ENCODE measurements around the gene CDH4. TPM values are rescaled to one million over a fixed set of nuclear protein-coding genes. Genes with fewer than 3 reads are reported as not detected.

Gene CDH4
- polyA plus RNA-seq, 1 donor, result 1.7 TPM

DNA sequence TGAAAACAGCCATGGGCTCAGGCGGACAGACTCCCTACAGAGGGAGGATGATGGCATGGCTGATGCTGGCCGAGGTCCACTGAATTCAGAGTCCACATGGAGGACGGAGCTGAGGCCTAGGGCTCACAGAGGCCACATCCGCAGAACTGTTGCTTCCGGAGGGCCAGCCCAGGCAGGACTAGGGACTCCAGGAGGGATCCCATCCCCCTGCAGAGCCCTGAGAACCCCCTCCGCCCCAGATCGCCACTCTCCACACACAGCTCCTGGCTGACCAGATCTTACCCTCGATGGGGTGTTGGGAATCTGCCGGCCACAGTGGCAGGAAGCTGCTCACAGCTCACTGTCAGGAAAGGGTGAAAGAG, 414.4 kb downstream of the CDH4 start:
- H3K27ac ChIP-seq (ENCODE audit: low read length), result no peak overlapping the region
- no peak for DNase-seq
- no peaks in the 10 kb centered on the region for H3K36me3 ChIP-seq (ENCODE audit: control insufficient read depth, insufficient read depth, low read length)
- no peaks in the 10 kb centered on the region for H3K4me1 ChIP-seq (ENCODE audit: control insufficient read depth, insufficient read depth, low read length)
- WGBS (ENCODE audit: insufficient coverage, low lambda C conversion rate), result no CpG with 5 or more reads among the region's 9 CpGs
- no peak overlapping the region for H3K4me3 ChIP-seq (ENCODE audit: low read length)
- H3K9me3 ChIP-seq (ENCODE audit: control insufficient read depth, low read depth, low read length), result no peaks in the 10 kb centered on the region
- no peaks in the 10 kb centered on the region for H3K27me3 ChIP-seq (ENCODE audit: control insufficient read depth, insufficient read depth, low read length)

DNA sequence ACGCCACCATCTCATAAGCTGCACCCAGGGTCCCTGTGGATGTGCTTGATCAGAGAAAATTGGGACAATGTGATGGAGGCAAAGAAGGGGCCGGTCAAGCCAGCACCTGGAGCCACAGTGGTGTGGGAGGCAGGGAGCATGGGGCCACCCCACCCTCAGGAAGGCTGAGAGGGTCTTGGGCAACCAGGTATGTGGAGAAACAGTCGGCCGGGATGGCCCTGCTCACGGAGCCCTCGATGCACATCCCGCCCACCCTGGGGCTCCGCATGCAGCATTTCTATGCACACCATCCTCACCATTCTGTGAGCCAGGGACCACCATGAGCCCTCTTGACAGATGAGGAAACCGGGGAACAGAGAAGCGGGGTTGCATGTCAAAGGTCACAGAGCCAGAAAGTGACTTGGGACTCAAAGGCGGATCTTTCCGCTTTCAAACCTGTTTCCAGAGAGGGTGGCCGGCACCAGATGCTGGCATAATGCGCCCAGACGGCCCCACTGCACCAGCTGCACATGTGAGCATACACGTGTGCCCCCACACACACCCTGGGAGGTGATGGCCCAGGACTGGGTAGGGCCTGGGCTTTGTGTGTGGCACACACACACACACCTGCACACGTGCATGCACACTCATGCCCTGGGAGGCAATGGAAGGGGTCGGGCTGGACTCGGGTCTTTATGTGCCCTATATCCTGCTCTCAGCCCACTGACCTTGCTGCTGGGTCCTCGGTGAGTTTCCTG, 415.2 kb downstream of the CDH4 start:
- Histone ChIP-seq H3K4me1 (ENCODE audit: control insufficient read depth, insufficient read depth, low read length) (no peaks in the 10 kb centered on the region), H3K36me3 (ENCODE audit: control insufficient read depth, insufficient read depth, low read length) (no peaks in the 10 kb centered on the region), H3K27me3 (ENCODE audit: control insufficient read depth, insufficient read depth, low read length) (no peaks in the 10 kb centered on the region), H3K27ac (ENCODE audit: low read length) (no peak overlapping the region), H3K9me3 (ENCODE audit: control insufficient read depth, low read depth, low read length) (no peaks in the 10 kb centered on the region), H3K4me3 (ENCODE audit: low read length) (no peak overlapping the region)
- no peak for DNase-seq
- WGBS (ENCODE audit: insufficient coverage, low lambda C conversion rate), result no CpG with 5 or more reads among the region's 20 CpGs

DNA sequence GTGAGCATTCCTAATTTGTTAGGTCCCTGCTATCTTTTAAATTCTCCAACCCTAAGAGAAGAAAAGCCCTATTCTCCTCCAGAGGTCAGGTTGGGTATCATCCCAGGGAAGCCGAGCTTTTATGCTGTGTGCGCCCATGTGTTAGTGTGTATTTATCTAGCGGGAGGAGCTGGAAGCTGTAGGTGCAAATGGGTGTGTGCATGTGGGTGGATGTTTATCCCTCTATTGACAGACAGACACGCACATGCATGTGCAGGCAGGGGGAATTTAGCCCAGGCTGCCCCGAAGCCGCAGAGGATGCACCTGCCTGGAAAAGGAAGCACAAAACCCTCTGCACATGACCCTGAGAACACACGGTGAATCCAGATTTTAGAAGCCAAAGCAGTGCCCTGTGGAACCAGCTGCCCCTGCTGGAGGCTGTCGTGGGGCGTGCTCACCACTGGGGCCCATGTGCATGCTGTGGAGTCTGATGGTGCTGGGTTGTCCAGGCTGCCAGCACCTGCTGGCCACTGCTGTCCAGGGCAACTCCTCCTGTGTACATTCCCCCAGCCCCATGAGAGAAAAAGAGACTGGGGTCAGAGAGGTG, 416.1 kb downstream of the CDH4 start:
- no peaks in the 10 kb centered on the region for H3K27me3 ChIP-seq (ENCODE audit: control insufficient read depth, insufficient read depth, low read length)
- WGBS (ENCODE audit: insufficient coverage, low lambda C conversion rate), result no CpG with 5 or more reads among the region's 9 CpGs
- H3K9me3 ChIP-seq (ENCODE audit: control insufficient read depth, low read depth, low read length), result no peaks in the 10 kb centered on the region
- no peak overlapping the region for H3K27ac ChIP-seq (ENCODE audit: low read length)
- no peak overlapping the region for H3K4me3 ChIP-seq (ENCODE audit: low read length)
- H3K4me1 ChIP-seq (ENCODE audit: control insufficient read depth, insufficient read depth, low read length), result no peaks in the 10 kb centered on the region
- DNase-seq, result no peak
- H3K36me3 ChIP-seq (ENCODE audit: control insufficient read depth, insufficient read depth, low read length), result no peaks in the 10 kb centered on the region

DNA sequence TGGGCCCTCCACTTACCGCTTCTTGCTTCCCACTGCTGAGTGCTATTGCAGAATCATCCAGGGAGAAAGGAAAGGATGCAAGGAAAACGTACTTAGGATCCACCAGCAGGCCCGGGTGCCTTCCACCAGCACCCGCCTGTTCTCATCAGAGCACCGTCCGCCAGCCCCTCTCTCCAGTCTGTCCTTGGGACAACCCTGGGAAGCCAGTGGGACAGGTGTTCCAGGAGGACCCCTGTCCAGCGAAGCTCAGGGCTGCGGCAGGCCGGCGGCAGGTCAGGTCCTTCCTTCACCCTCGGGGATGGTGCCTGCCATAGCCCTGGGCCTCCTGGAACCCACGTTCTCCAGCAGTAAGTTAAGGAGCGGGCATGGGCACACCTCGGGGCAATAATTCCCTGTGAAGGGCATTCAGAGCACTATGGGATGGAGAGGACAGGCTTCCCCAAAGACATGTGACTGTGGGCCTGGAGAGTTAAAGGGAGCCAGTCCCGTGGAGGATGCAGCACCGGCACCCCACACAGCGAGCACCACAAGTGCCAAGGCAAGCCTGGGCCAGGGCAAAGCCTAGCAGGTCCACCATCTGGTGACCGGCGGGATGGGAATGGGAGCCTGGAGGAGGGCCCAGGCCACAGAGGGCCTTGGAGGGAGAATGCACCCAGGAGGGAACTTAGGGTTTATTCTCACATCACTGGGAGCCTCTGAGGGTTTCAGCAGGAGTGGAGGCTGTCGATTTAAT, 416.9 kb downstream of the CDH4 start:
- DNase-seq, result no peak
- H3K27ac ChIP-seq (ENCODE audit: low read length), result no peak overlapping the region
- WGBS (ENCODE audit: insufficient coverage, low lambda C conversion rate), result no CpG with 5 or more reads among the region's 20 CpGs

DNA sequence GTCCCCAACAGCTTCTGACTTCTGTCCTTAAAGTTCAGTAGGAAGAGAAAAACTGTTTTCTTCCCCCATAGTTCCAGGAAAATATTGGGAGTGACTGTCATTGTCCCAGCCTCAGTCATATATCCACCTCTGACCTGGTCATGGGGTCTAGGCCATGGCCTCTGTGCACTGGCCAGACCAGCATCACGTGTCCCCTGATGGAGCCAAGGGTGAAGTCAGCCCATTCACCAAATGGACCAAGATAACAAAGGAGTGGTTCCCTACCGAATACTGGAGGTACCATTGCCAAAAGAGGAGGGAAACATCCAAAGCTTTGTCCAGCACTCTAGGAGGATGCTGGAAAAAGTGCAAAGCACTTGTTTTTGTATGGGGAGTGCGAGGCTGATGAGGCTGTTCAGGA, 418.2 kb downstream of the CDH4 start:
- H3K9me3 ChIP-seq (ENCODE audit: control insufficient read depth, low read depth, low read length), result no peaks in the 10 kb centered on the region
- H3K4me1 ChIP-seq (ENCODE audit: control insufficient read depth, insufficient read depth, low read length), result no peaks in the 10 kb centered on the region
- H3K27ac ChIP-seq (ENCODE audit: low read length), result no peak overlapping the region
- no CpG with 5 or more reads among the region's 3 CpGs for WGBS (ENCODE audit: insufficient coverage, low lambda C conversion rate)
- no peaks in the 10 kb centered on the region for H3K36me3 ChIP-seq (ENCODE audit: control insufficient read depth, insufficient read depth, low read length)
- no peak overlapping the region for H3K4me3 ChIP-seq (ENCODE audit: low read length)
- H3K27me3 ChIP-seq (ENCODE audit: control insufficient read depth, insufficient read depth, low read length), result no peaks in the 10 kb centered on the region
- DNase-seq, result no peak

More for the DNA sequence above, 416.9 kb downstream of the CDH4 start:
- Histone ChIP-seq H3K36me3 (ENCODE audit: control insufficient read depth, insufficient read depth, low read length) (no peaks in the 10 kb centered on the region), H3K9me3 (ENCODE audit: control insufficient read depth, low read depth, low read length) (no peaks in the 10 kb centered on the region), H3K4me1 (ENCODE audit: control insufficient read depth, insufficient read depth, low read length) (no peaks in the 10 kb centered on the region), H3K27me3 (ENCODE audit: control insufficient read depth, insufficient read depth, low read length) (no peaks in the 10 kb centered on the region), H3K4me3 (ENCODE audit: low read length) (no peak overlapping the region)

DNA sequence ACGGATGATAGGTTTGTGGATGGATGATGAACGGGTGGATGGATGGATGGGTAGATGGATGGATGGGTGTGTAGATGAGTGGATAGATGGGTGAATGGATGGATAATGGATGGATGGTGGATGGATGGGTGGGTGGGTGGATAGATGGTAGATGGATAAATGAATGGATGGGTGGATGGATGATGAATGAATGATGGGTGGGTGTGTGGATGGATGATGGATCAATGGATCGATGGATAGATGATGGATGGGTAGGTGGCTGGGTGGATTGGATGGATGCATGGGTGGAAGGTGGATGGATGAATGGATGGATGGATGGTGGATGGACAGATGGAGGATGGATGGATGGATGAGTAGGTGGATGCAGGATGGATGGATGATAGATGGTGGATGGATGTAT, 419.5 kb downstream of the CDH4 start:
- H3K27me3 ChIP-seq (ENCODE audit: control insufficient read depth, insufficient read depth, low read length), result no peaks in the 10 kb centered on the region
- no peak overlapping the region for H3K27ac ChIP-seq (ENCODE audit: low read length)
- no peak overlapping the region for H3K4me3 ChIP-seq (ENCODE audit: low read length)
- H3K36me3 ChIP-seq (ENCODE audit: control insufficient read depth, insufficient read depth, low read length), result no peaks in the 10 kb centered on the region
- WGBS (ENCODE audit: insufficient coverage, low lambda C conversion rate), result 96% methylated on average over 3 of the region's 3 CpGs
- DNase-seq, result no peak
- no peaks in the 10 kb centered on the region for H3K4me1 ChIP-seq (ENCODE audit: control insufficient read depth, insufficient read depth, low read length)
- no peaks in the 10 kb centered on the region for H3K9me3 ChIP-seq (ENCODE audit: control insufficient read depth, low read depth, low read length)

DNA sequence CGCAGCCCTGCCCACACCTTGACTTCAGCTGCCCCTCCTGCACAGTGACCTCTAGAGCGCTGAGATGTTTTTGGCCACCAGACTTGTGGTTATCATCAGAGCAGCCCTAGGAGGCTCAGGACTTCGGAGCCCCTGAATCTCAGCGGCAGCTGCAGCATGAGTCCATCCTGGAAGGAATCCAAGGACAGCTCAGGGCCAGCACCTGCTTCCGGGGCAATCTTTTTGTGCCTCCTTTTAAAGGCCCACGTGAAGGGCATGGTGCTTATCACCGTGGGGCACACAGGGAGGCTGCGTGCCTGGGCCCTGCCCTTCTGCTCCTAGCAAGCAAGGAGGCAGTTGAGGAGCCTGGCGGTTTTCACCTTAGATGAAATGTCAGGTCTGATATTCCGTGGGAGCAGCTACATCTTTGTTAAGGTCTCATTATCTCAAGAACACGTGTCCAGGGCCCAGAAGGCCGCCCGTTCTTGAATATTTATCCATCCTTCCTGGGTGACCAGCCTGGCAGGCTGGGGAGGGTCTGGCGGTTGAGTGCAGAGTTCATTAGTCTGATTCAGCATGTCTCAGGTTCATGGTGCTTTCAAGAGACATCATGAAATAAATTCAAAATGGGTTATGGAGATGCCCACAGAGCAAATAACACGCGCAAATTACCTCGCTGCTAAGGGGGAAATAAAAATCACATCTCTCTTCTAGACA, 421.2 kb downstream of the CDH4 start:
- Histone ChIP-seq H3K4me3 (ENCODE audit: low read length) (no peak overlapping the region), H3K4me1 (ENCODE audit: control insufficient read depth, insufficient read depth, low read length) (no peaks in the 10 kb centered on the region), H3K9me3 (ENCODE audit: control insufficient read depth, low read depth, low read length) (no peaks in the 10 kb centered on the region), H3K27ac (ENCODE audit: low read length) (no peak overlapping the region), H3K27me3 (ENCODE audit: control insufficient read depth, insufficient read depth, low read length) (no peaks in the 10 kb centered on the region), H3K36me3 (ENCODE audit: control insufficient read depth, insufficient read depth, low read length) (no peaks in the 10 kb centered on the region)
- no peak for DNase-seq
- WGBS (ENCODE audit: insufficient coverage, low lambda C conversion rate), result no CpG with 5 or more reads among the region's 17 CpGs

DNA sequence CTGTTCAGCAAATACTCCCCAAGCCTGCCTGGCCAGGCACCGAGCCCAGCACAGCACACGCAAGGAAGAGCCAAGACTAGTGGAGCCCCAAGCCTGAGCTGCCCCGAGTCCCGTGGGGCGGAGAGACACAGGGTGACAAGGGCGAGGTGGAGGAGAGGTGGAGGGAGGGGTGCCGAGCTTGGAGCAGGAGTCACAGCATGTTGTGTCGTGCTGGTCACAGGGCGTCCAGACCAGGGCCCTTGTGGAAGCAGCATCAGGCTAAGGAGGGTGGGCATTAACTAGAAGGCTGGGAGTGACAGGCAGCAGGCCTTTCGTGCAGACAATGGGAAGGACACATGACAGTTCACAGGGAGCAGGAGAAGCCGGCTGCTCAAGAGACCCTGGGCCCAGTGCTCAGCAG, 422.1 kb downstream of the CDH4 start:
- no peak for DNase-seq
- no peak overlapping the region for H3K4me3 ChIP-seq (ENCODE audit: low read length)
- no peaks in the 10 kb centered on the region for H3K4me1 ChIP-seq (ENCODE audit: control insufficient read depth, insufficient read depth, low read length)
- WGBS (ENCODE audit: insufficient coverage, low lambda C conversion rate), result no CpG with 5 or more reads among the region's 11 CpGs
- H3K27me3 ChIP-seq (ENCODE audit: control insufficient read depth, insufficient read depth, low read length), result no peaks in the 10 kb centered on the region
- no peaks in the 10 kb centered on the region for H3K9me3 ChIP-seq (ENCODE audit: control insufficient read depth, low read depth, low read length)
- H3K27ac ChIP-seq (ENCODE audit: low read length), result no peak overlapping the region
- no peaks in the 10 kb centered on the region for H3K36me3 ChIP-seq (ENCODE audit: control insufficient read depth, insufficient read depth, low read length)

DNA sequence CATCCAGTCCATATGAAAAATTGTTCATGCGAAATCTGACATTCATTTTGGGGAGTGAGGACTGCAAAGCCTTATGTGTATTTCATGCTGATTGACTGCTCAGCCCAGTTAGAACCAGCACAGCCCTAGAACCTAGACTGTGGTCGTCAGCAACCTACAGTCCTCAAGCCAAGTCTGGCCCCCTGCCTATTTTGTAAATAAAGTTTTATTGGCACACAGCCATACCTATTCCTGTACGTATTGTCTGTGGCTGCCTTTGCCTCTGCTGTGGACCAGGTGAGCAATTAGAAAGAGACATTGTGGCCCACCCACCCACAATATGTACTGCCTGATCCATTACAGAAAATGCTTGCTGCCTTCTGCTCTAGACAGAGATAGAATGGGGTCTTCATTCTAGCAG, 422.6 kb downstream of the CDH4 start:
- Histone ChIP-seq H3K36me3 (ENCODE audit: control insufficient read depth, insufficient read depth, low read length) (no peaks in the 10 kb centered on the region), H3K4me3 (ENCODE audit: low read length) (no peak overlapping the region), H3K27ac (ENCODE audit: low read length) (no peak overlapping the region), H3K9me3 (ENCODE audit: control insufficient read depth, low read depth, low read length) (no peaks in the 10 kb centered on the region), H3K27me3 (ENCODE audit: control insufficient read depth, insufficient read depth, low read length) (no peaks in the 10 kb centered on the region), H3K4me1 (ENCODE audit: control insufficient read depth, insufficient read depth, low read length) (no peaks in the 10 kb centered on the region)
- no CpG with 5 or more reads among the region's 3 CpGs for WGBS (ENCODE audit: insufficient coverage, low lambda C conversion rate)
- no peak for DNase-seq

DNA sequence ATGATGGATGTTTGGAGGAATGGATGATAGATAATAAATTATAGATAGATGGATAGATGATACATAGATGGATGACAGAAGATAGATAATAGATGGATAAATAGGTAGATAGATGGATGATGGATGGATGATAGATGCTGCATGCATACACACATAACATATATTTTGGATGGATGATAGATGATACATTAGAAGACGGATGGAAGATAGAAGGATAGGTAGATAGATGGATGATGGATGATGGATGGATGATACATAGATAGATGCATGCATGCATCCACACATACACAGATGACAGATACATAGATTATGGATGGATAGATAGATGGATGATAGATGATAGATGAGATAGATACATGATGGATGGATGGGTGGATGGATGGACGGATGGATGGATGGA, 425.9 kb downstream of the CDH4 start:
- no peaks in the 10 kb centered on the region for H3K9me3 ChIP-seq (ENCODE audit: control insufficient read depth, low read depth, low read length)
- H3K36me3 ChIP-seq (ENCODE audit: control insufficient read depth, insufficient read depth, low read length), result no peaks in the 10 kb centered on the region
- WGBS (ENCODE audit: insufficient coverage, low lambda C conversion rate), result 100% methylated on average over 1 of the region's 2 CpGs
- H3K27me3 ChIP-seq (ENCODE audit: control insufficient read depth, insufficient read depth, low read length), result no peaks in the 10 kb centered on the region
- no peak overlapping the region for H3K4me3 ChIP-seq (ENCODE audit: low read length)
- H3K4me1 ChIP-seq (ENCODE audit: control insufficient read depth, insufficient read depth, low read length), result no peaks in the 10 kb centered on the region
- no peak for DNase-seq
- no peak overlapping the region for H3K27ac ChIP-seq (ENCODE audit: low read length)
